ENCODE data around the gene DBNDD1.
A peak's percentile ranks its signal among the peaks of the same experiment; 100 is the strongest.

DBNDD1 gene

DNA sequence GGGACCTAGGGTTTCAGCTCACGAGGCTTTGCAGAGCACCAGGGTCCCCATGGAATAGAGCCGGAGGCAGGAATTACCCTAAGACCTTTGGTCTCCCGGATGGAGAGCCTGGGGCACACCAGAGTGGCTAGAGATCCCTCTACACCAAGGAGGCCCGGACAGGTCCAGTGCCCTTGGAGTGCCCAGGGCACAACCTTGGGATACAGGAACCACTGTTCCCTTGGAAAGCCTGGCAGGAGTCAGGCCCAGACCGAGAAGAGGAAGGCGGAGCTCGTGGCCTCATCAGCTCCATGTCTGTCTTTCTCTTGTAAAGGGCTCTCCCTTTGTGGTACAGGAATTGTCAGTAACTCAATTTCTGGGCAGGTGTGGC, 3.8 kb upstream of the DBNDD1 start:
- Mint-ChIP-seq H3K4me3 (peak overlapping the region; percentile 66), H3K27ac (peak overlapping the region; percentile 60), H3K4me1 (peaks cover 30% of the 10 kb centered on the region), H3K9me3 (no peaks in the 10 kb centered on the region), H3K36me3 (no peaks in the 10 kb centered on the region)
- DNase-seq (ENCODE audit: low spot score in 2 of 2) (no peak), ATAC-seq (no peak)

DNA sequence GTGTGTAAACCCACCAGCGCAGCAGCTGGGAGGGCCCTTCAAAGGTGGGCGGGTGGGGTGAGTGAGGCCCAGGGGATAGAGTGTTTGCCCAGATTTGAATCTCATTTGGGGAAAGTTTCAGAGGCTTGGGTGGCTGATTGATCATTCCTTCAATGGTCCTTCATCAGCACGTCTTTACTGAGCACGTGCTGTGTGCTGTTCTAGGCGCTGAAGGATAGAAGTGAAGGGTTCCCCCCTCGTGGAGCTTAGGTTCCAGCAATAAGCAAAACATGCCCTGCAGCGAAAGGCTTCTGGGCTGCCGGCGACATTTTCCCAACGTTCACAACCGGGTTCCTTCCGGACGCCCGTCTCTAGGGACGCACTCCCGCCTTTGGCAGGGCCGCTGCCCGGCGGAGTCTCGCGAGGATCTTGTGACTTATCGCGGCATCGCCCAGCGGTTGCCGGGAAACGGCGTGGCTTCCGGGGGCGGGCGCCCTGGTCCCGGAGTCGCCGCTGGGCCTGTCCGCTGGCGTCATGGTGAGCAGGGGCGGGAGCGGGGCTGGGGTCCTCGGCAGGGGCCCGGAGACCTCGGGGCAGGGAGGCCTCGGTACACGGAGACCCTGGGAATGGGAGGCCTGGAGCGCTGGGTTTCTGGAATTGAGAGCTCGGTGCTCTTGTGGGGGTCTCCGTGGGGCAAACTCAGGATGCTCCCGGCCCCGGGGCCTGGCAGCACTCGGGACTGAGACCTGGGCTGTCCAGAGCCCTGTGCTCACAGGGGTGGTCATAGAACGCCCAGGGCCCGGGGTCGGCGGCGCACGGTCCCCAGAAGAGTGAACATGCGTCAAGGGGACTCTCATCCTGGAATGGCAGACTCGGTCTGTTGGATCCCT, 3.2 kb upstream of the DBNDD1 start:
- Mint-ChIP-seq H3K27ac (peak overlapping the region; percentile 60), H3K4me3 (peak overlapping the region; percentile 66), H3K4me1 (peaks cover 30% of the 10 kb centered on the region), H3K9me3 (no peaks in the 10 kb centered on the region), H3K36me3 (no peaks in the 10 kb centered on the region)
- peak; percentile 88 for ATAC-seq
- DNase-seq (ENCODE audit: low spot score in 2 of 2), result peak; percentile 84 to 92

DNA sequence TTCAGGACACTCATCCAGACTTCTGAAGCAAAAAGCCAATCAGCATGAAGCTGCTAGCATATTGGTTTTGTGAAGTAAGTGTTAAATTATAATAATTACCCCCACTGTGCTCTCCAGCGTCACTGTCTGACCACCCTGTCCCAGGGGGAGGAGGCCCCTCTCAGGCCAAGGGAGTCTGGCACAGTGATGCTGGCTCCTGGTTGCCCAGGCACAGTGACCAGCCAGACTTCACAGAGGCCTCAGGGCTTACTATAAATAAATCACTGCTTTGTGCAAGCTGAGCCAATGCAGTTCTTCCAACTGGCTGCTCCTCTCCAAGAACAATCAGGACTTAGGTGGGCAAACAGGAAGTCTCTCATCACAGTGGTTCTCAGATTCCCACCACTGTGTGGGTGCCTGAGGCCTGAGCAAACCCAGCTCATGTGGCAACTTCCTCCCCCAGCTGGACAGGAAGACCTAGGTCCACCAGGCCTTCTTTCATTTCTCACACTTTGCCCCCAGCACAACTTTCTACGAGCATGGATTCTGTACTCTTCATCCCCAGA, 1.7 kb upstream of the DBNDD1 start:
- no peaks in the 10 kb centered on the region for H3K36me3 Mint-ChIP-seq

DNA sequence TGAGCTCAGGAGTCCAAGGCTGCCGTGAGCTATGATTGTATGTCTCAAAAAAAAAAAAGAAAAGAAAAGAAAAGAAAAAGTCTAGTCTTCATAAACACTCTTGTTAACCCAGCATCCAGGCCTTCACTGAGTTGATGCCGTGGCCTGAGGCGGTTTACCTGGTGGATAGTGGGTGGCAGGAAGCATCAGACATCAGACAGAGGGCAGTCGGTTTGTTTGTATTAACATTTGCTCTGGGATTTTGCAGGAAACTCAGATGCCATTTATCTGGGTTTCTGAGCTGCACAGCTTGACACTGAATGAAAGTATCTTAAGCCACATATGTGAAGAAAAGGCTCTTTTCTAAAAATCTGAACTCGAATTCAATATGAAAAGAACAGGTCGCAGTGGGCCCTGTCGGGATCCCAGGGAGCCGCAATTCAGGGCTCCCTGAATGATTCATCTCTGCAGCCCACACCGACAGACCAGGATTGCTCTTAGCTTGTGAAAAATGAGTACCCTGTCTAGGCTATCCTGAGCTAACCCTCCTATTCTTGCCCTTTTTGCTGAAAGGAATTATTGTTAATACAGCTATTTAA, 1.1 kb upstream of the DBNDD1 start:
- Mint-ChIP-seq H3K4me1 (peaks cover 23% of the 10 kb centered on the region), H3K27ac (no peak overlapping the region), H3K9me3 (no peaks in the 10 kb centered on the region), H3K36me3 (no peaks in the 10 kb centered on the region), H3K4me3 (peak overlapping the region; percentile 59)
- ATAC-seq (no peak), DNase-seq (ENCODE audit: low spot score in 2 of 2) (no peak)

More for the DNA sequence above, 1.7 kb upstream of the DBNDD1 start:
- Mint-ChIP-seq H3K9me3 (no peaks in the 10 kb centered on the region), H3K27ac (no peak overlapping the region), H3K4me3 (peak overlapping the region; percentile 66), H3K4me1 (peaks cover 25% of the 10 kb centered on the region)
- DNase-seq (ENCODE audit: low spot score in 2 of 2), result no peak
- no peak for ATAC-seq

DNA sequence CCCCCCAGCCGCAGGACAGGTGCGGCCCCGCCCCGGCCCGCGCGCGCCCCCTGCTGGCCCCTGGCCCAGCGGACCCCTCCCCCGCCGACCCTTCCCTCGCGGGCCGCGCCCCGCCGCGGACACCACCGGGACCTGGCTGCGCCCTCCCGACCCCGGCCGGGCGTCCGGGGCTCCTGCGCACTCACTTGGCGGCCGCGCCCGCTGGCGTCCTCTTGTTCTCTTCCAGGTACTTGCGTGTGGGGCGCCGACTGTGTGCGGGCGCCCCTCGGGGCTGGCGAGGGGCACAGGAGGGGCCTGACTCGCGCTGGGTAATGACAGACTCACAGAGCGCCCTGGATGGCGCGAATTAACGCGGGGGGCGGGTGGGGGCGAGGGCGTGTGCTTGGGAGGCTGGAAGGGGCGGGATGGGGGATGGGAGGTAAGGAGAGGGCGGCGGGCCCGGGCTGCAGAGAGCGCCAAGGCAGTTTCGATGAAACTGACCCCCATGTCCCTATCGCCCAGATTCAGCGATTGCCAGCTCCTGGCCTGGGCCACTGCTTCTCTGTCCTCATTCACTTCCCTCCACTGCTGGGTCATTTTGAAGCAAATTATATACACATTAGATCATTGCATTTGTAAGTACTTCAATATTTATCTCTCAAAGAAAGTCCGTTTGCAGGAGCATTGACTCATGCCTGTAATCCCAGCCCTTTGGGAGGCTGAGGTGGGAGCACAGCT, 445 bp upstream of the DBNDD1 start:
- no peaks in the 10 kb centered on the region for H3K9me3 Mint-ChIP-seq
- H3K27ac Mint-ChIP-seq, result no peak overlapping the region
- peaks cover 23% of the 10 kb centered on the region for H3K4me1 Mint-ChIP-seq
- ATAC-seq, result peak; percentile 43
- no peak for DNase-seq (ENCODE audit: low spot score in 2 of 2)
- H3K4me3 Mint-ChIP-seq, result peak overlapping the region; percentile 59
- no peaks in the 10 kb centered on the region for H3K36me3 Mint-ChIP-seq

DNA sequence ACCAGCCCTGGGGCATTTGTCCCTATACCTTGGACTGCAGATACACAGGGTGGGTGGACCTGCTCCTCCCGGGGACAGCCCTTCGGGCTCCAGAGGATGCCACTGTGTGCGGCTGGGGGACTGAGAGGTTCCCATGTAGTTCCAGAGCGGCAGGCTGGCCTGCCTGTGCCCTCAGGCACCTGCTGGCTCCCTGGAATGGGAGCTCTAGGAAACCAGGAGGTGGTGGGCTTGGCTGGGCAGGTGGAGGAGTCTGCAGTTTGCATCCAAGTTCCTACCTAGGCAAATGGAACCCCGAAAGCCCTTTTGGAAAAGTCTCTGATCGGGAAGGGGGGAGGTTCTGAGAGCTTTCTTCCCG, 982 bp downstream of the DBNDD1 start:
- H3K4me3 Mint-ChIP-seq, result peak overlapping the region; percentile 52
- ATAC-seq (no peak), DNase-seq (ENCODE audit: low spot score in 2 of 2) (no peak)
- no peaks in the 10 kb centered on the region for H3K36me3 Mint-ChIP-seq
- no peak overlapping the region for H3K27ac Mint-ChIP-seq
- H3K9me3 Mint-ChIP-seq, result no peaks in the 10 kb centered on the region
- H3K4me1 Mint-ChIP-seq, result peaks cover 26% of the 10 kb centered on the region

DNA sequence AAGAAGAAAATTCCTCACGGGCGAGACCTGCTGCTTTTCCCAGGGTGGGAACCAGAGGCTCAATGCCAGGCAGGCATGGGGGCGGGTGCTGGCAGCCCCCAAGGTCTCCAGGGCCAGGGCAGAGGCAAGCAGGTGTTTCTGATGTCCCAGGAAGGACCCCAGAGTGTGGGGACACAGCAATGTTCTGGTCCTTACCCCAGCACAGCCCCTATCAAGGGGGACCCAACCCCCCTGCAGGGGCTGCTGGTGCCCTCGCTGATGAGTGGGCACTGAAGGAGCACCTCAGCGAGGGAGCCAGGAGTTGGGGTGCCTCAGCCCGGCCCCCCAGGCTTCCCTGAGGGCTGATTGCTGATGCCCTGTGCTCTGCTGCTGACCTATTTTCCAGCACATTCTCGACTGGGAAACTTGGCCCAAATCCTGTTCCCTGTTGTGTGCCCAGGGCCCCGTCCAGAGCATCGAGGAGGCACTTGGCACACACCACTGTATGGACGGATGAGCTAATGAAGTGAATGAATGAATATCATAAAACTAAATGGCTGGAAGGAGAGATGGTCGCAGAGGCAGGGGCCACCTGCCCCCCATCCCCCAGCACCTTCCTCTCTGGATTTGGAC, 2.8 kb downstream of the DBNDD1 start:
- DNase-seq (ENCODE audit: low spot score in 2 of 2), result no peak
- Mint-ChIP-seq H3K4me3 (no peak overlapping the region), H3K9me3 (no peaks in the 10 kb centered on the region), H3K36me3 (no peaks in the 10 kb centered on the region), H3K4me1 (peaks cover 14% of the 10 kb centered on the region), H3K27ac (no peak overlapping the region)
- ATAC-seq, result no peak

DNA sequence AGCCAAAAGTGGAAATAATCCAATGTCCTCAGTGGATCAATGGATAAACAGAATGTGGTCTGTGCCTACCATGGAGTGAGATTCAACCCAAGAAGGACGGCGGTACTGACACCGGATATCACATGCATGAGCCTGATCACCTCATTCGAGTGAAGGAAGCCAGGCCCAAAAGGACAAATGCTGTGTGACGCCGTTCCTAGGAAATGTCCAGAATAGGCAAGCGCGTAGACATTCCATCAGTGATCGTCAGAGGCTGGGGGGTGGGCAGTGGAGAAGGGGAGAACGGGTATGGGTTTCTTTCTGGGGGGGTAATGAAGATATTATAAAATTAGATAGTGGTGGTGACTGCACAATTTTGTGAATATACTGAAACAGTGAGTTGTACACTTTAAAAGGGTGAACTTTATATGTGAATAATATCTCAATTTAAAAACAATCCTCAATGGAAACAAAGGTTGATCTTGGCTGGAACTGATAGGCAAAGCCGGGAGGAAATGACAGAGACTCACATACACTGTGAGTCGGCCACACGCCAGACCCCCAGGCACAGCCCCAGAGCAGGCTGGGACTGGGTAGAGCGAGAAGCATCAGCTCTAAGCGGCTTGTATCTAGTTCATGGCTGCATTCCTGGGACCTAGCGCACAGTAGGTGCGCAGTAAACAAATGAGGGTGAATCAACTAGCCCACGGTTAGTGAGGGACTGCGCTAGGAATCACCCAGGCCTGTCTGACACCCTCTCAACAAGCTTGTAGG, 3.5 kb downstream of the DBNDD1 start:
- ATAC-seq (no peak), DNase-seq (ENCODE audit: low spot score in 2 of 2) (no peak)
- no peaks in the 10 kb centered on the region for H3K9me3 Mint-ChIP-seq

DNA sequence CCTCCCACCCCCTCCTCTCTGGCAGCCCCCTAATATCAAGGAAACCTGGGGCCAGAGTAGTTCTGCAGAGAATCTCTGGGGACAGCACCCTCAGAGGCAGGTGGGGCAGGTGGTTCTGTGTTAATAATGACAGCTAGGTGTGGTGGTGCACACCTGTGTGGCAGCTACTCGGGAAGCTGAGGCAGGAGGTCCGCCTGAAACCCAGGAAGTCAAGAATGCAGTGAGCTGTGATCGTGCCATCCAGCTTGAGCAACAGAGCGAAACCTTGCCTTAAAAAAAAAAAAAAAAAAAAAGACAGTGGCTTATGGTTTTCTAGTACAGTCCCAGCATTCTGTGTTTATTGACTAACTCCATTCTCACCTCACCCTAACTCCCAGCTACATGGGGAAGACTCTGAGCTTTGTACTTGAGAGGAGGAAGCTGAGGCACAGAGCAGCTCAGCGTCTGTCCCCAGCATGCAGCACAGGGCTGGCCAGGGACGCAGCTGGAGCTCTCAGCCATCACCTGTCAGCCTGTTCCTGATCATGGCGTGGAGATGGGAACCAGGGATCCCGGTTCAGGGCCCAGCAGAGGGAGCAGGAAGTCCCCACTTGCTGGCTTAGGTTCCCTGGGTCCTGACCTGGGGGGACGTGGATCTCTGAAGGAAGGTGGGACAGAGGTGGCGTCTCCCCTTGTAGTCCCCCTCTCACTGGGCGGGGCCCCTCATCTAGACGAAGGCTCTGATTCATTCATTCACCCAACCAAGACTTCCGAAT, 6.1 kb downstream of the DBNDD1 start:
- peaks cover 4% of the 10 kb centered on the region for H3K36me3 Mint-ChIP-seq
- no peak overlapping the region for H3K4me3 Mint-ChIP-seq
- no peaks in the 10 kb centered on the region for H3K9me3 Mint-ChIP-seq
- no peak for ATAC-seq
- DNase-seq (ENCODE audit: low spot score in 2 of 2), result no peak
- peaks cover 23% of the 10 kb centered on the region for H3K4me1 Mint-ChIP-seq
- H3K27ac Mint-ChIP-seq, result no peak overlapping the region

More for the DNA sequence above, 3.5 kb downstream of the DBNDD1 start:
- no peaks in the 10 kb centered on the region for H3K36me3 Mint-ChIP-seq
- peaks cover 10% of the 10 kb centered on the region for H3K4me1 Mint-ChIP-seq
- no peak overlapping the region for H3K27ac Mint-ChIP-seq
- no peak overlapping the region for H3K4me3 Mint-ChIP-seq

DNA sequence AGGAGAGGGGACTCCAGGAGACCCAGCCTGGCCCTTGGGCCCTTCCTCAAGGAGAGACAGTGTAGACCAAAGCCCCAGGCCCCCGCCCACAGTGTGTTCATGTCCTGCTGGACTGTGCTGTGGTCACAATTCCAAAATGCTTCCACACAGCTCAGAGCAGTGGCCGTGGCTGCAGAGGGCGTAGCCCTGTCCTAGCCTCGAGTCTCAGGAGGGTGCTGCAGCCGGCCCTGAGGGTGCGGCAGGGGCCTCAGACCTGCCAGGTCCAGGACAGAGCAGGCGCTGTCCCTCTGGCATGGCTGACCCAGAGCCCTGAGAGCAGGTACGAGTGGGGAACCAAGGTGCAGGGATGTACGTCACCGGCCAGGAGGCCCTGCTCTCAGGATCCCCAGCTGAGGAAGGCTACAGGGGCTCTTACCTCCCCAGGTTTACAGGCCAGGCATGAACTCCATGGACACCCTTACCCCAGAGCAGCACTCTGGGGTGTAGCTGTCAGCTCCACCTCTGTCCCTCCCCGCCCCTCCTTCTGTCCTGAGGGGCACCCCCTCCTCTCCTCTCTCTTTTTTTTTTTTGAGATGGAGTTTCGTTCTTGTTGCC, 7.3 kb downstream of the DBNDD1 start:
- H3K4me3 Mint-ChIP-seq, result no peak overlapping the region
- ATAC-seq, result no peak
- no peaks in the 10 kb centered on the region for H3K9me3 Mint-ChIP-seq
- peaks cover 4% of the 10 kb centered on the region for H3K36me3 Mint-ChIP-seq
- H3K4me1 Mint-ChIP-seq, result peaks cover 23% of the 10 kb centered on the region
- DNase-seq (ENCODE audit: low spot score in 2 of 2), result no peak
- H3K27ac Mint-ChIP-seq, result no peak overlapping the region

DNA sequence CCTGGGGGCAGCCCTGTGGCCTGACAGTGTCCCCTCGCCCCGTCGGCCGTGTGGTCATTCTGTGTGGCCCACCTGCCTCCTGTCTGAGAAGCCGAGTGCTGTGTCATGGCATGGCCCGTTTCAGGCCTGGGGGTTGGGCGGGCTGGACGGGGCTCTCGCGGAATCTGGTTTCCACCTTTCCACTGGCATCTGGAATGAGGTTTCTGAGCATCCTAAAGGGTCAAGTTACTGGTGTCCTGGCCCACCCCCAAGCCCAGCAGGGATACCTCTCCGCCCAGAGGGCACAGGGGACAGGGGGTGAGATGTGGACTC, 7.8 kb downstream of the DBNDD1 start:
- no peak overlapping the region for H3K27ac Mint-ChIP-seq
- H3K4me3 Mint-ChIP-seq, result no peak overlapping the region
- H3K4me1 Mint-ChIP-seq, result peaks cover 23% of the 10 kb centered on the region

DNA sequence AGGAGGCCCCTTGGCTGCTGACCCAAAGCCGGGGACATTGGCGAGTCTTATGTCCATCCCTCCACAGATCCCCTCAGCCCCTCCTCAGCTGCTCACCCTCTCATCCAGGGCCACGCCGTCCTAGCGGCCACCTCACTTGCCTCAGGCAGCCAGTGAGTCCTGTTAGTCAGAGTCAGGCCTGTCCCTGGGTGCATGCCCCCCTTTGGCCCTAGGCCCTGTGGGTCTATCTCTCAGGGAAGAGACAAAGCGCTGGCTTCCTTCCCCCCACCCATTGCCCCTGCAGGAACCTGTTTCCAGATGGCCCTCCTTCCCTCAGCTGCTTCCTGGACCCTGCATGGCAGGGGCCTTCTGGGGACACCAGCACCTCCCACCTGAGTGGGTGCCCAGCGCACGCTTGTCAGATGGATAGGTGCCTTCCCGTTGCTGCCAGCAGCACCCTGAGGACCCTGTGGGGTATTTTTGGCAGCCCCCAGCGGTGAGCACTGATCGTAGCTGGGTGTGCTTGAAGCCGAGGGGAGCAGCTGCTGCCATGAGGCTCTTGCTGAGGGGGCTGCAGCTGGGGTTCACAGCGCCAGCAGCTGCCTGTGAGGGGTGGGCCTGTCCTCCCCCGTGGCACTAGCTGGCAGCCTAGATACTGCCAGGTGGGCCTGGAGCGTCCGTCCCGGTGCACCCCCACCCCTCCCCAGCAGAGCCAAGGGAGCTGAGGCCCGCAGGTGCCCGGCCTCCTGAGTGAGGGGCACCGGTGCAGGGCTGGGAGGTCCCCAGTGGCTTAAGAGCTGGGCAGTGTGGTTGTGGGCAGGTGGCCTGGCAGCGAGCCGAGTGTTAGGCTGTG, 8.4 kb downstream of the DBNDD1 start:
- peaks cover 23% of the 10 kb centered on the region for H3K4me1 Mint-ChIP-seq
- no peak overlapping the region for H3K27ac Mint-ChIP-seq
- no peak overlapping the region for H3K4me3 Mint-ChIP-seq
- H3K36me3 Mint-ChIP-seq, result peaks cover 4% of the 10 kb centered on the region
- H3K9me3 Mint-ChIP-seq, result no peaks in the 10 kb centered on the region
- ATAC-seq, result no peak
- no peak for DNase-seq (ENCODE audit: low spot score in 2 of 2)

More for the DNA sequence above, 7.8 kb downstream of the DBNDD1 start:
- ATAC-seq (no peak), DNase-seq (ENCODE audit: low spot score in 2 of 2) (no peak)
- Mint-ChIP-seq H3K9me3 (no peaks in the 10 kb centered on the region), H3K36me3 (peaks cover 4% of the 10 kb centered on the region)

DNA sequence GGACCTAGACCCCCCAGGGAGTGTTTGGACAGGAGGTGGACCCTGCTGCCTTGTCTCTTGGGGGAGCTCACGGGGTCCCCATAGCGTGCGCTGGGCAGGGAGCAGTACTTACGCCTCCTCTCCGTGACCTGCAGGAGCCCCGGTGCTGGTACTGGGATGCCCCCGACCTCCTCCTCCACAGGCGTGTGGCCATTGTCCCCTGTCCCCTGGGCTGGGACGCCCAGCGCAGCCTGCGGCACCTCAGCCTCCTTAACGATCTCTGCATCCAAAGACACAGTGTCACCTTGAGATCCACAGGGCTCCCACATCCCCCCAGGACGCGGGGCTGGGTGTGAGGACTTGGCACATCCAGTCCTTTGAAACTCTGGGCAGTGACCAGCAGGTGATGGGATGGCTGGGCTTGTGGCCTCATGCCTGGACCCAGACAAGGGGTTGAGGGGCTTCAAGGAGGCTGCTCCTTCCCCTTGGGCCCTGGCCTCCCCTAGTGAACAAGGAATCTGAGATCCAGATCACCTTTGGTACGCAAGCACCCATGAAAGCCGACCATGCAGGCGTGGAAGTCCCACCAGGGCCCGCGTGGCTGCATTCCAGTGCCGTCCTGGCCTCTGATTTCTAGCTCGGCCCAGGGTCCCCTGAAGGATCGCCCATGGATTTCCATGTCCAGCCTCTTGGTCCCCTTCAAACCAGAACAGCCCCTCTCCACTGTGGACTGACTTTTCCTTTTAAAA, 9.9 kb downstream of the DBNDD1 start:
- Mint-ChIP-seq H3K4me3 (peak overlapping the region; percentile 57), H3K9me3 (no peaks in the 10 kb centered on the region), H3K36me3 (peaks cover 4% of the 10 kb centered on the region), H3K4me1 (peaks cover 23% of the 10 kb centered on the region), H3K27ac (no peak overlapping the region)
- no peak for DNase-seq (ENCODE audit: low spot score in 2 of 2)
- peak; percentile 31 for ATAC-seq

Data from stimulated activated effector memory CD8-positive, alpha-beta T cell treated with anti-CD3 and anti-CD28 coated beads, Interleukin-12 subunit alpha, Interleukin-12 subunit beta, amount 100 ng/mL, for 72 hours (primary cell).